CD4-positive, CD25-positive, alpha-beta regulatory T cell (primary cell): ENCODE data around the gene STAG1. TPM values are rescaled to one million over a fixed set of nuclear protein-coding genes. Genes with fewer than 3 reads are reported as not detected.
A peak's percentile ranks its signal among the peaks of the same experiment; 100 is the strongest.

Experiments used
- ATAC-seq, 2 donors: fragments of 150-1000 bp; cut with Tn5 transposase; one replicate each; pipeline ENCODE4 v1.10.0; 2021; ENCODE audit warnings: low read depth in 2 of 2, moderate number of reproducible peaks in 2 of 2, moderate library complexity in 1 of 2
- DNase-seq, 3 donors: peaks; one replicate each; pipeline versions ENCODE4 v3.0.0 to v3.0.0-alpha.2; 2012 to 2022; ENCODE audit warnings: mixed read lengths in 1 of 3
- H3K27ac ChIP-seq: one replicate; pipeline ENCODE4 v1.7.0; 2013; ENCODE audit warnings: mild to moderate bottlenecking, low read length; ENCODE audit not compliant: insufficient read depth, poor library complexity, severe bottlenecking
- H3K27me3 ChIP-seq: one replicate; pipeline ENCODE4 v1.7.0; 2013; ENCODE audit warnings: low read length; ENCODE audit not compliant: control insufficient read depth, insufficient read depth
- H3K36me3 ChIP-seq: one replicate; pipeline ENCODE4 v1.7.0; 2013; ENCODE audit warnings: mild to moderate bottlenecking, low read length, moderate library complexity; ENCODE audit not compliant: control insufficient read depth, insufficient read depth
- H3K4me1 ChIP-seq: 2 replicates; pipeline ENCODE4 v1.7.0; 2013; ENCODE audit warnings: mild to moderate bottlenecking, low read length; ENCODE audit not compliant: insufficient read depth, control insufficient read depth, poor library complexity, severe bottlenecking
- H3K4me3 ChIP-seq: one replicate; pipeline ENCODE4 v1.7.0; 2013; ENCODE audit warnings: low read depth, mild to moderate bottlenecking, low read length, moderate library complexity
- H3K9me3 ChIP-seq, 2 experiments: 1 replicate in 1 of 2; 2 replicates in 1 of 2; pipeline ENCODE4 v1.7.0; 2013; ENCODE audit warnings: low read length in 2 of 2, mild to moderate bottlenecking in 1 of 2, moderate library complexity in 1 of 2; ENCODE audit not compliant: control insufficient read depth in 2 of 2
- H3K27ac Mint-ChIP-seq, 3 donors: one replicate each; pipeline ENCODE4 v1.8.0; 2020 to 2022; ENCODE audit warnings: mild to moderate bottlenecking in 3 of 3, mixed read lengths in 3 of 3, moderate library complexity in 2 of 3
- H3K27me3 Mint-ChIP-seq: one replicate; pipeline ENCODE4 v1.8.0; 2022; ENCODE audit warnings: mild to moderate bottlenecking, mixed read lengths
- H3K36me3 Mint-ChIP-seq: one replicate; pipeline ENCODE4 v1.8.0; 2020; ENCODE audit warnings: mixed read lengths
- H3K4me1 Mint-ChIP-seq, 4 donors: one replicate each; pipeline ENCODE4 v1.8.0; 2020 to 2022; ENCODE audit warnings: mixed read lengths in 4 of 4, mild to moderate bottlenecking in 1 of 4
- H3K4me3 Mint-ChIP-seq, 4 donors: one replicate each; pipeline ENCODE4 v1.8.0; 2020 to 2022; ENCODE audit warnings: mild to moderate bottlenecking in 4 of 4, mixed read lengths in 4 of 4, moderate library complexity in 3 of 4
- H3K9me3 Mint-ChIP-seq, 7 donors: one replicate each; pipeline ENCODE4 v1.8.0; 2020 to 2022; ENCODE audit warnings: mixed read lengths in 7 of 7, mild to moderate bottlenecking in 3 of 7, moderate library complexity in 2 of 7
- polyA plus RNA-seq, 4 donors: library from polyadenylated mRNA; unstranded; fragments of 300-500 nt; fragmentation: Illumina TruSeq; gene quantifications; one replicate each; pipeline ENCODE4 v1.2.3, GENCODE V29; 2021
- total RNA-seq: library from RNA; stranded (reverse); gene quantifications from one replicate; pipeline ENCODE4 v1.2.3, GENCODE V29; 2022

STAG1 gene
- total and polyA plus RNA-seq, 5 donors from 2014 or later, result 16.0 to 58.6 (median 21.3) TPM

GRCh38 chr3:136294176-136294575, 458.0 kb downstream of the STAG1 start:
- no peak overlapping the region for H3K27ac ChIP-seq
- Mint-ChIP-seq H3K4me1 (peaks cover 0 to 7% (median 2%) of the 10 kb centered on the region in 4 donors), H3K36me3 (peaks cover 60% of the 10 kb centered on the region), H3K27me3 (no peaks in the 10 kb centered on the region), H3K4me3 (no peak overlapping the region), H3K9me3 (no peaks in the 10 kb centered on the region), H3K27ac (peak overlapping the region in 1 of 3 donors; percentile 16)
- DNase-seq, result no peak
- ATAC-seq, result no peak
- H3K9me3 ChIP-seq, result no peaks in the 10 kb centered on the region
- no peaks in the 10 kb centered on the region for H3K4me1 ChIP-seq
- no peaks in the 10 kb centered on the region for H3K27me3 ChIP-seq
- peaks cover 22% of the 10 kb centered on the region for H3K36me3 ChIP-seq
- no peak overlapping the region for H3K4me3 ChIP-seq

GRCh38 chr3:136293279-136293678, 458.9 kb downstream of the STAG1 start:
- no peak overlapping the region for H3K4me3 ChIP-seq
- peaks cover 22% of the 10 kb centered on the region for H3K36me3 ChIP-seq
- no peak overlapping the region for H3K27ac Mint-ChIP-seq
- ATAC-seq (no peak), DNase-seq (no peak)
- no peaks in the 10 kb centered on the region for H3K9me3 ChIP-seq
- H3K9me3 Mint-ChIP-seq, result no peaks in the 10 kb centered on the region
- no peaks in the 10 kb centered on the region for H3K27me3 Mint-ChIP-seq
- H3K4me1 Mint-ChIP-seq, result peaks cover 0 to 7% (median 2%) of the 10 kb centered on the region in 4 donors
- peaks cover 55% of the 10 kb centered on the region for H3K36me3 Mint-ChIP-seq
- H3K27ac ChIP-seq, result no peak overlapping the region
- no peaks in the 10 kb centered on the region for H3K27me3 ChIP-seq
- no peaks in the 10 kb centered on the region for H3K4me1 ChIP-seq
- no peak overlapping the region for H3K4me3 Mint-ChIP-seq

GRCh38 chr3:136292500-136292899, 459.7 kb downstream of the STAG1 start:
- DNase-seq (no peak), ATAC-seq (no peak)
- Histone ChIP-seq H3K4me1 (no peaks in the 10 kb centered on the region), H3K4me3 (no peak overlapping the region), H3K27ac (no peak overlapping the region), H3K36me3 (peaks cover 18% of the 10 kb centered on the region), H3K9me3 (no peaks in the 10 kb centered on the region), H3K27me3 (no peaks in the 10 kb centered on the region)
- Mint-ChIP-seq H3K27ac (no peak overlapping the region), H3K27me3 (no peaks in the 10 kb centered on the region), H3K4me1 (peaks cover 0 to 8% (median 3%) of the 10 kb centered on the region in 4 donors), H3K36me3 (peaks cover 50% of the 10 kb centered on the region), H3K9me3 (no peaks in the 10 kb centered on the region), H3K4me3 (no peak overlapping the region)

GRCh38 chr3:136291302-136291701, 460.9 kb downstream of the STAG1 start:
- H3K4me3 Mint-ChIP-seq, result no peak overlapping the region
- ATAC-seq (no peak), DNase-seq (no peak)
- no peaks in the 10 kb centered on the region for H3K27me3 Mint-ChIP-seq
- Histone ChIP-seq H3K27ac (no peak overlapping the region), H3K4me3 (no peak overlapping the region), H3K9me3 (no peaks in the 10 kb centered on the region), H3K36me3 (peaks cover 14% of the 10 kb centered on the region), H3K4me1 (no peaks in the 10 kb centered on the region), H3K27me3 (no peaks in the 10 kb centered on the region)
- peaks cover 0 to 10% (median 4%) of the 10 kb centered on the region in 4 donors for H3K4me1 Mint-ChIP-seq
- H3K27ac Mint-ChIP-seq, result no peak overlapping the region
- peaks cover 52% of the 10 kb centered on the region for H3K36me3 Mint-ChIP-seq
- H3K9me3 Mint-ChIP-seq, result no peaks in the 10 kb centered on the region

Other genes with a start within 250 kb of the STAG1 start
- gene SLC35G2, start 66.7 kb upstream of the STAG1 start, total RNA-seq, result 0.44 TPM
- under 1 TPM in 2 of 4 donors, not detected in 2; 0.06 to 0.10 TPM for gene SLC35G2, start 66.7 kb upstream of the STAG1 start, polyA plus RNA-seq
- gene NCK1, start 109.8 kb upstream of the STAG1 start, total RNA-seq, result 64.9 TPM
- gene NCK1, start 109.8 kb upstream of the STAG1 start, polyA plus RNA-seq, result 10 to 100 TPM; 48.7 to 63.5 (median 53.8) TPM
- 2.8 TPM for gene IL20RB, start 205.6 kb upstream of the STAG1 start, total RNA-seq
- gene IL20RB, start 205.6 kb upstream of the STAG1 start, polyA plus RNA-seq, result under 1 TPM in 3 of 4 donors, not detected in 1; 0.23 to 0.61 (median 0.42) TPM